Muscle layer of duodenum (tissue), 2 donors: ENCODE measurements around the gene DSCAML1.

ENCODE experiments used
- H3K27ac ChIP-seq: one replicate; pipeline ENCODE4 v1.7.0; 2013; ENCODE audit warnings: mild to moderate bottlenecking, low read length
- H3K27me3 ChIP-seq: one replicate; pipeline ENCODE4 v1.7.0; 2013; ENCODE audit warnings: low read depth, mild to moderate bottlenecking, control low read depth, low read length
- H3K36me3 ChIP-seq, 2 donors: one replicate each; pipeline ENCODE4 v1.7.0; 2013; ENCODE audit warnings: low read length in 2 of 2, control low read depth in 1 of 2, mild to moderate bottlenecking in 1 of 2; ENCODE audit not compliant: insufficient read depth in 2 of 2, control insufficient read depth in 1 of 2
- H3K4me1 ChIP-seq, 2 donors: one replicate each; pipeline ENCODE4 v1.7.0; 2013; ENCODE audit warnings: low read length in 2 of 2, mild to moderate bottlenecking in 2 of 2, control low read depth in 1 of 2, moderate library complexity in 1 of 2; ENCODE audit not compliant: insufficient read depth in 2 of 2, control insufficient read depth in 1 of 2
- H3K4me3 ChIP-seq, 2 donors: one replicate each; pipeline ENCODE4 v1.7.0; 2013; ENCODE audit warnings: low read length in 2 of 2, low read depth in 1 of 2, mild to moderate bottlenecking in 1 of 2
- H3K9me3 ChIP-seq, 2 donors: one replicate each; pipeline ENCODE4 v1.7.0; 2013; ENCODE audit warnings: low read length in 2 of 2, control low read depth in 1 of 2, mild to moderate bottlenecking in 1 of 2; ENCODE audit not compliant: control insufficient read depth in 1 of 2
- donor health status: healthy.

DSCAML1 gene

DNA sequence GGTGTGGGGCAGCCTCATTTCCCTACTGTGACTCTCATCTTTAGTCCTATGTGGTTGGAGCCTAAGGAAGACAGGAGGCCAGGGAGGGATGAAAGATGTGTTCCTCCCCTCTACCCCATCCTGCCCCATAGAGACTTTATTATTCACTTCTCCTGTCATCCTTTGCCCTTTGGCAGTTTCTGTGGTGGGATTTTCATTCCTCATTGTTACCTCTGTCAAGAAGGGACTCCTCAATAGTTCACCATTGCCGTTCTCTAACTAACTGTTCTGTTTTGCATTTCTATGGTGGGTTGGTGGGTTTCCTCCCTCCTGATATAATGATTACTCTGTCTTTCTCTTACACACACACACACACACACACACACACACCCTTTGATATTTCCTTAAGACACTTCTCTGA lies 202.3 kb downstream of the DSCAML1 start:
- H3K27ac ChIP-seq = no peak overlapping the region
- no peaks in the 10 kb centered on the region for H3K36me3 ChIP-seq
- H3K27me3 ChIP-seq = no peaks in the 10 kb centered on the region
- H3K4me1 ChIP-seq = no peaks in the 10 kb centered on the region
- no peak overlapping the region for H3K4me3 ChIP-seq
- H3K9me3 ChIP-seq = no peaks in the 10 kb centered on the region

DNA sequence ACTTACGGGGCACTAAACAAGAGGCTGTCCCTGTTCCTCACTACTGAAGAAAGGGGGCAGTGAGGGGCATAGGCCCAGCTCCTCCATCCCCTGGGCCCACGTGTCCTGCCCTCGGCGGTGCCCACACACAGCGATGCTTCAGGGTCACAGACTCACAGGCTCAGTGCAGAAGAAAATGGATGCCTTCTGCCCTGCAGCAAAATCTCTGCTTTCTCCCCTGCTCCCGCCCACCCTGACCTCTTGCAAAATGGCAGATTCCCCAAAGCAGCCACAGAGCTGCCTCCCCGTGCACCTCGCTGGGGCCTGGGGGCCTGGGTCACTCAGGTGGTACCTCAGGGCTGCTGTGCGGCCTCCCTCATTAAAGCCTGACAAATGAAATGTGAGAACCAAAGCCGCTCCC lies 204.0 kb downstream of the DSCAML1 start:
- Histone ChIP-seq H3K4me3 (no peak overlapping the region), H3K27ac (no peak overlapping the region), H3K4me1 (no peaks in the 10 kb centered on the region), H3K27me3 (no peaks in the 10 kb centered on the region), H3K9me3 (no peaks in the 10 kb centered on the region), H3K36me3 (no peaks in the 10 kb centered on the region)

DNA sequence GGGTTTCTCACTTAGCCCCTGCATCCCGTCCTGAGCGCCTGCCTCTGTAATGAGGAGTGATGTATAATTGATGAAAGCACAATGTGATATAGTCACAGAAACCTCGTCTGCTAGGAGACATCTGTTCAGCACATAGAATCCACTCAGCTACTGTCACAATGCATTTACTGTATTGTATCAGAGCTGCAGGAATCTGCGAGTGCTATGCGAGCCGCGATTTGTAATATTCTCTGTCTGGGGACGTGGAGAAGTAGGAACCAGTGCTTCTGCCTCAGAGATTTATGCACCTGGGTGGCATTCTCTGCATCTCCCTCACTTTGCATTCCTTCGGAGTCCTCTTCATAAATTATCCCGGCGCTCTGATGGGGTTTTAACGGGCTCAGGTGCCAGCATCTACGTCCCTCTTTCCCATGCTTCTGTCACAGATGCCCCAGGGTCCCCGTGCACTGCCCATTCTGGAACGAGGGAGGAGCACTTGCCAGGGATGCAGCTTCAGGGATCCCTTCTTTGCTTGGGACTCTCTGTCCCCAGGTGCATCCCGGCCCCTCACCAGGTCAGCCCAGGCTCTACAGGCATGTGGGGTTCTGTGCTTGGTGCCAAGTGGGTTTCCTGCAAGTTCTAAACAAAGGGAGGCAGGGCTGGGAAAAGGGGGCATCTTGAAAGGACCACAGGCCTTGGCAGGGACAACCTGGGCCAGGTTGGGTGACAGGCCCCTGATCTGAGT lies 205.5 kb downstream of the DSCAML1 start:
- H3K36me3 ChIP-seq = no peaks in the 10 kb centered on the region
- no peak overlapping the region for H3K4me3 ChIP-seq
- H3K4me1 ChIP-seq = no peaks in the 10 kb centered on the region
- no peak overlapping the region for H3K27ac ChIP-seq
- H3K9me3 ChIP-seq = no peaks in the 10 kb centered on the region
- H3K27me3 ChIP-seq = no peaks in the 10 kb centered on the region

DNA sequence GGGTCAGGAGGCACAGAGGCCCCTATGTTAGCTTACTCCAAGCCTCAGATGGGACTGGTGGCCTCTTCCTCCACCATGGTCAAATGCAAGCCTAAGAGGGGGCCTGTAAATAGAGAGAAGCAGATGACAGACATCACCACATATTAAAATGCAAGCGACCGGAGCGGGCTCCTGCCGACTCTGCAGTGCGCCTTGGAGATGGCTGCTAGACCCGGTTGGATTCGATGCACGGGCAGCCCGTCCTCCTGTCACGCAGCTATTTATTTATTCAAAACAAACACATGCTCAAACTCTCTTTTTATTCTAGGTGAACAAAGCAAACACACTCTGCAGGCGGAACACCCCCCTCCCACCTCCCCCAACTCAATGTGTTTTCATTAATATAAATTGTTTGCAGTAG lies 208.0 kb downstream of the DSCAML1 start:
- H3K4me3 ChIP-seq = no peak overlapping the region
- H3K27ac ChIP-seq = no peak overlapping the region
- no peaks in the 10 kb centered on the region for H3K9me3 ChIP-seq
- no peaks in the 10 kb centered on the region for H3K4me1 ChIP-seq
- no peaks in the 10 kb centered on the region for H3K27me3 ChIP-seq
- no peaks in the 10 kb centered on the region for H3K36me3 ChIP-seq

DNA sequence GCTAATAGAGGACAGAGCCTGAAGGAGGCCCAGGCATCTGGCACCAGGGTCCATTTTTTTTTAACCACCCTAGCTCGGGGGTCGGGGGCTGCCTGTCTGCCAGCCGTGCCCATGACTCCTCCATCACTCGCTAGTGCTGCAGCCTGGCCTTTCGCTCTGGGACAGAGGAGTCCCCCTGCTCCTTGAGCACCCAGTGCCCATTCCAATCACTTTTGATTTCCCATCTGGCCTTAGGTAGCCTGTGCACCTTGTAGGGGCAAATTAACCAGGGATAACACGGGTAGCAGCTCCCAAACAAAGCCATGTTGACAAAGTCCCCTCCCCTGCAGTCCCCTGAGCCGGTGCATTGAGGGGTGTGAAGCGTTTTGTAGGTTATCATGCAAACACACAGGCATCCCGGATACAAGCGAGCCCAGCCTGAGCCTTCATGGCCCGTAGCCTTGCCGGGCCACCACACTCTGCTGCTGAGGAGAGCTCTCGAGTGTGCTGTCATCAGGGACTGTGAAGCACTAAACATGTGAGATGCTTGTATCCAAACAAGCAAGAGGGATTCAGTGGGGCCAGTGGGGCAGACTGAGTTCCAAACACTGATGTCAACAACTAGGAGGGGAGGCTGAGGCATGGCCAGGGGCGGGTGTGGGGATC lies 208.7 kb downstream of the DSCAML1 start:
- Histone ChIP-seq H3K36me3 (no peaks in the 10 kb centered on the region), H3K4me1 (no peaks in the 10 kb centered on the region), H3K27ac (no peak overlapping the region), H3K9me3 (no peaks in the 10 kb centered on the region), H3K27me3 (no peaks in the 10 kb centered on the region), H3K4me3 (no peak overlapping the region)

DNA sequence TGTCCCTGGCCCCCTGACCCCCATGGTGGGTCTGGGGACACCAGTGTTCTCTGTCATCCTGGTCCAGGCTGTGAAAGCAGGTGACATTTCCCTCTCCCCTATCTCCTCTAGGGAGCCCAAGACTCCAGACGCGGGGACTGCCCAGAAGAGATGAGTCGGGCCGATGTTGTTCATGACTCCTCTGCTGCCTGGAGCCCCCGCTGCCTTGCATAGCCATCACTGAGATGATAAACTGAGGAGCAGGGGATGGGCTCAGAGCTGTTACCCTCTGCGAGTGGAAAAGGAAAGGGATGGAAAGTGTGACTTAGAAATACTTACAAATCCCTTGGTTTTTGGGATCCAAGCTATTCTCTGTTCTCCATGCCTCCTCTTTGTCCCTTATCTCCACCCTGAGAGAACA lies 209.6 kb downstream of the DSCAML1 start:
- Histone ChIP-seq H3K4me3 (no peak overlapping the region), H3K36me3 (no peaks in the 10 kb centered on the region), H3K27ac (no peak overlapping the region), H3K27me3 (no peaks in the 10 kb centered on the region), H3K9me3 (no peaks in the 10 kb centered on the region), H3K4me1 (no peaks in the 10 kb centered on the region)

DNA sequence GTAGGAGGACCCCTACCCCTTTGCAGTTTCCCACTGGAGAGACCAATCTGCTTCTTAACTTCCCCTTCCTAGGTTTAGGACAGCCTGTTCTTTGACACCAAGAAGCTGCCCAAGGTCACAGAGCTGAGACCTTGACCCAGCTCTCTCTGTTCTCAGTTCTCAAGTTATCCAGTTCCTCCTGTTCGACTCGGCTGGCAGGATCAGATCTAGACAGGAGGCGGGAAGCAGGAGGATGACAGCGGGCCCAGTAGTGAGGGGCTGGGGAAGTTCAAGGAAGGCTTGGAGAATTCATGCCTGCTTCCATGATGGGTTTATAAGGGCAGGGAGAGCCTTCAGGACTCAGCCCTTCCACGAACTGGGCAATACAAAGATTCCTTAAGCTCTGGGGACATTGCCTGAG lies 210.6 kb downstream of the DSCAML1 start:
- Histone ChIP-seq H3K27me3 (no peaks in the 10 kb centered on the region), H3K36me3 (no peaks in the 10 kb centered on the region), H3K9me3 (no peaks in the 10 kb centered on the region), H3K4me1 (no peaks in the 10 kb centered on the region), H3K27ac (no peak overlapping the region), H3K4me3 (no peak overlapping the region)

DNA sequence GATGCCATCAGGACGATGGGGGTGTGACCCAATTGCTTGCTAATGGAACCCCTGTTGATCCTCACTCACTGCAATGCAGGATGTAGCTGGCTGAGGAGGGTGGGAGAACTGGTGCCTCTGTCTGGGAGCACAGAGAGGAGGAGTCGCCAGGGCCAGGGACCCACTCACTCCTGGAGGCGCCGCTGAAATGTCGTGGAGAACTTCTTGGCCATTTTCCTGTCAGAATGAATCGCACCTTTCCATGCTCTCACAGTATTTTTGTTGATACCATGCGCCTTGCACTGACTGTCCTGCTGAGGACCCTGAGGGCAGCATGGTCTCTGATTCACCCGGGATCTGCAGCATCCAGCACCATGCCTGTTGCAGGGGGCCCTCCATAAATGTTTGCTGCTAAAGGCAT lies 211.4 kb downstream of the DSCAML1 start:
- Histone ChIP-seq H3K9me3 (no peaks in the 10 kb centered on the region), H3K4me3 (no peak overlapping the region), H3K27me3 (no peaks in the 10 kb centered on the region), H3K4me1 (no peaks in the 10 kb centered on the region), H3K27ac (no peak overlapping the region), H3K36me3 (no peaks in the 10 kb centered on the region)

DNA sequence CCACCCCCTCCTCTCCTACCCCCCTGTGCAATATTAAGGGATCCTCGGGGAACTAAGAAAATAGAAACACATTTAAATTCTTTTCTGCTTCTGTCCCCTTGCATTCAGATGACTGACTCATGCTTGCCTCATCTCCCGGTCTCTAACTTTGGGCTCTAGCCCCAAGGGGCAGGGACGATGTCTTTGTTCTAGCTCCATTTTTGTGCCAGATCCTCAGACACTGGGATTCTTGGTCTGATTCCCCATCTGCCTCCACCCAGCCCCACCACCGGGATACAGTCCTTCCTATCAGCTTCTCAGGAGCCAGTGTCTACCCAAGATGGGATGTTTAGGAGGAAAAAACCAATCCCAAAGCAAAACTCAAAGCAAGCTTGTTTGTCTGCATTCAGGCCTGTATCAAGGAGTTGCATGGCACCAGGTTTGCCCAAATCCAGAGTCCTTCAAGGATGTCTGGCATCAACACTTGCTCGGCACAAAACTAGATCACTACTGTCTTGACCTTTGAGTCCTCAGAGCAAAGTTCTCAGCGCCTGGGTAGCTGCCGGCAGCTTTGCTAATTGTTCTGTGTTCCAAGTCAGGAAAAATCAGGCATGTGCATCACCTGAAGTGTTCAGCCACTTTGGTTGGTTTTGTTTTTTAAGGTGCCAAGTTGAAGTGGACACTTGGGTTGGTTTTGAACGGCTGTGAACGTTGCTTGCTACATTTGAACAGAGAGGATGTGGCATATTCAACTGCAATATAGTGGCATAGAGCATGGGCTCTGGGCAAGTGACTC lies 212.8 kb downstream of the DSCAML1 start:
- H3K4me1 ChIP-seq = no peaks in the 10 kb centered on the region
- H3K9me3 ChIP-seq = no peaks in the 10 kb centered on the region
- H3K27me3 ChIP-seq = no peaks in the 10 kb centered on the region
- H3K27ac ChIP-seq = no peak overlapping the region
- H3K36me3 ChIP-seq = no peaks in the 10 kb centered on the region
- no peak overlapping the region for H3K4me3 ChIP-seq

DNA sequence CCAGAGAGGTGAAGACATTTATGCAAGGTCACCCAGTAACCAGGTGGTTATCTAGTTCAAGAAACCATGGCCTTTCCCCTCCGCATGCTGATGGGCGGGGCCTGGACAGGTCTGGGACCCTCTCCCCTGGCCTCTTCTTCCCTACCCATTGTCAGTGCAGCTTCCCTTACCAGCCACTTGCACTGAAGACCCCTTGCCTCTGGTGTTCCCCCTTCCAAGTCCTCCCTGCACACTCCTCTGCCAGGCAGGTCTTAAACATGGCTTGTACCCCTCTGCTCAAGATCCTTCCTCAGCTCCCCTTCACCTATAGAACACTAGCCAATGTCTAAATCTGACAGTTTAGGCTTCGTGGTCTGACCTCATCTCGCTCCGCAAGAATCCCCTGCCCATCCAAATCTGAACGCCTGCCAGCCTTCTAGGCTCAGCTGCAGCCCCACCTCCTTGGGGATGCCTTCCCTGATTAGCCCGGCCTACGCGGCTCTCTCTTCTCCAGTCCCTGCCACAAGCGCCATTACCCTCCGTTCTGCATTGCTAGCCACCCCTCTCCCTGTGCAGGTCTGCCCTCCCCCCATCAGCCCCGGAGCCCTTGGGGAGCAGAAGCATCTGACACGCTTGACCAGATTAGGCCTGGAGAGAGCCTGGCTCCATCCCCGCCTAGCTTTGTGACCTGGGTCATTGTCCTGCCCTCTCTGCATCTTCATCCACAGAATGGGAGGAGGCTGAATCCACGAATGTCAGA lies 213.8 kb downstream of the DSCAML1 start:
- no peak overlapping the region for H3K27ac ChIP-seq
- H3K9me3 ChIP-seq = no peaks in the 10 kb centered on the region
- no peaks in the 10 kb centered on the region for H3K4me1 ChIP-seq

DNA sequence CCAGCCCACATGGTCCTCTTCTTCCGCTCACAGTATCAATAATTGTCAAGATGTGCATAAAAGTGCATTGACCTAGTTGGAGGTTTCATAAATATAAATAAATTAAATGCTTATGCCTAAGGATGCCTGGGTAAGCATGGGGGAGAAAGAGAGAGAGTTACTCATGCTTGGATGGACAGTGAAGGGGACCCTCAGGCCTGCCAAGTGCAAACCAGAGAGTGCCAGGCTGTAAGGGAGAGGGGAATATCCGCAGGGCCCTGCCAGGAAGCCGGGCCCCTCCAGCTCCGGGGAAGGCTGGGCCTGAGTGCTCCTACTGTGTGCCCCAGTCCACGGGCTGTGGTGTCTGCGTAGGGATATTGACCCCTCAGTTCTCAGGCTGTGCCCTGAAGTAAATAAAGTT lies 214.6 kb downstream of the DSCAML1 start:
- no peaks in the 10 kb centered on the region for H3K27me3 ChIP-seq

More for the DNA sequence above, 213.8 kb downstream of the DSCAML1 start:
- Histone ChIP-seq H3K4me3 (no peak overlapping the region), H3K27me3 (no peaks in the 10 kb centered on the region), H3K36me3 (no peaks in the 10 kb centered on the region)

More for the DNA sequence above, 214.6 kb downstream of the DSCAML1 start:
- Histone ChIP-seq H3K4me3 (no peak overlapping the region), H3K36me3 (no peaks in the 10 kb centered on the region), H3K9me3 (no peaks in the 10 kb centered on the region), H3K27ac (no peak overlapping the region), H3K4me1 (no peaks in the 10 kb centered on the region)
